ENCODE data around the gene KRTAP5-2. TPM values are rescaled to one million over a fixed set of nuclear protein-coding genes. Genes with fewer than 3 reads are reported as not detected.

KRTAP5-2 gene
- total RNA-seq, 2 donors from 2014 or later, result not detected

DNA sequence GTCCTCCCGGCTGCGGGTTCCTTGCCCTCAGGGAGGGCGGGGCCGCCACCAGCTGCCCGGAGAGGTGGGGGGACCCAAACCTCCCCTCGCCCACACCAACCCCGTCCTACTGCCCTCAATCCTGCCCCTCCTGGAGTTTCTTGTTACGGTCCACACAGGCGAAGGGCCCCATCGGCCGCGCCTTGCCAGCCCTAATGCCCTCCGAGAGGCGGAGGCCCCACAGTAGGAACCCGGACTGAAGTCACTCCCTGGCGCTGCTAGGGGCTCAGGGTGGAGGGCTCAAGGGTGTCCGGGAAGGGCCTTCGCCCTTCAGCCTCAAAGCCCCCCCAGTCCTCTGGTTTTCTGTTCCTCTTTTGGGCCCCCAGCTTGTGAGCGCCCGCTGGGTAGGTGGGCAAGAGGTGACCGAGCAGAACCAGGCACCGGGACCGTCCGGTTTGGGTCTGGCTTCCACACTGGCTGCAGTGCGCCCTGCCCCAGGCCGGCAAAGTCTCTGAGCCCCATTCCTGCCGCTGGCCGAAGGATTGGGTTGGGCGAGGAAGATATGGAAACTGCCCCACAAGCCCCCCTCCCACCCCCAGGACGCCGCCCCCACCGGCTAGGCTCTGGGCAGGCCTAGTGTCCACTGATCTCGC, 50.5 kb downstream of the KRTAP5-2 start:
- ATAC-seq (no peak), DNase-seq (no peak)
- peak overlapping the region; percentile 66 for H3K4me3 Mint-ChIP-seq
- H3K27me3 Mint-ChIP-seq, result peaks cover 22% of the 10 kb centered on the region
- no peaks in the 10 kb centered on the region for H3K9me3 ChIP-seq (ENCODE audit: control insufficient read depth, low read length, poor library complexity, severe bottlenecking)
- peaks cover 2% of the 10 kb centered on the region for H3K4me1 Mint-ChIP-seq
- no peaks in the 10 kb centered on the region for H3K36me3 Mint-ChIP-seq (ENCODE audit: low read depth)
- H3K27ac Mint-ChIP-seq, result no peak overlapping the region

Other genes starting within 250 kb of the KRTAP5-2 start
- under 1 TPM; 0.23 to 0.25 TPM for gene BRSK2, start 208.4 kb downstream of the KRTAP5-2 start, total RNA-seq
- 10 to 100 TPM; 65.0 to 65.7 TPM for gene MOB2, start 111.5 kb downstream of the KRTAP5-2 start, total RNA-seq
- gene DUSP8, start 26.0 kb downstream of the KRTAP5-2 start, total RNA-seq, result 10 to 100 TPM; 79.5 to 90.1 TPM
- gene KRTAP5-1, start 13.0 kb downstream of the KRTAP5-2 start, total RNA-seq, result not detected
- gene KRTAP5-3, start 10.2 kb upstream of the KRTAP5-2 start, total RNA-seq, result not detected
- gene KRTAP5-4, start 23.8 kb upstream of the KRTAP5-2 start, total RNA-seq, result not detected
- gene KRTAP5-5, start 31.5 kb upstream of the KRTAP5-2 start, total RNA-seq, result not detected
- gene KRTAP5-6, start 98.9 kb upstream of the KRTAP5-2 start, total RNA-seq, result not detected
- under 1 TPM; 0.78 to 0.90 TPM for gene IFITM10, start 152.3 kb upstream of the KRTAP5-2 start, total RNA-seq
- gene CTSD, start 165.6 kb upstream of the KRTAP5-2 start, total RNA-seq, result 10 to 100 TPM; 79.6 to 83.2 TPM
- not detected for gene SYT8, start 236.7 kb upstream of the KRTAP5-2 start, total RNA-seq
- not detected for gene TNNI2, start 240.7 kb upstream of the KRTAP5-2 start, total RNA-seq